KMS-11 (cell line): ENCODE data around the gene SP110.

ENCODE experiments used
- H2AFZ ChIP-seq: fragments of 200-600 bp; sonication (generic); 2 replicates; pipeline ENCODE4 v1.6.1; 2016; ENCODE audit warnings: antibody characterized with exemption, mixed run types, low read depth
- H3K27ac ChIP-seq: fragments of 200-600 bp; sonication (generic); 2 replicates; pipeline ENCODE4 v1.6.1; 2016; ENCODE audit warnings: mild to moderate bottlenecking, mixed run types
- H3K27me3 ChIP-seq: fragments of 200-600 bp; sonication (generic); 2 replicates; pipeline ENCODE4 v1.6.1; 2017; ENCODE audit warnings: mild to moderate bottlenecking, low read depth, mixed run types, moderate library complexity; ENCODE audit not compliant: insufficient read depth
- H3K36me3 ChIP-seq: fragments of 200-600 bp; sonication (generic); 2 replicates; pipeline ENCODE4 v1.6.1; 2017; ENCODE audit warnings: mild to moderate bottlenecking, mixed run types; ENCODE audit not compliant: insufficient read depth
- H3K4me1 ChIP-seq: fragments of 200-600 bp; sonication (generic); 2 replicates; pipeline ENCODE4 v1.6.1; 2016; ENCODE audit warnings: mild to moderate bottlenecking, low read depth, mixed run types; ENCODE audit not compliant: poor library complexity, severe bottlenecking
- H3K4me2 ChIP-seq: fragments of 200-600 bp; sonication (generic); 2 replicates; pipeline ENCODE4 v1.7.0; 2016; ENCODE audit warnings: mild to moderate bottlenecking, mixed run types
- H3K4me3 ChIP-seq: fragments of 200-600 bp; sonication (generic); IDR thresholded peaks from 2 replicates; pipeline ENCODE4 v1.6.1; 2017; ENCODE audit warnings: low read depth, low read length, mixed read lengths; ENCODE audit not compliant: insufficient read depth
- H3K79me2 ChIP-seq: fragments of 200-600 bp; sonication (generic); 2 replicates; pipeline ENCODE4 v1.6.1; 2016; ENCODE audit warnings: low read depth, mixed run types; ENCODE audit not compliant: insufficient read depth
- H3K9ac ChIP-seq: fragments of 200-600 bp; sonication (generic); 2 replicates; pipeline ENCODE4 v1.6.1; 2016; ENCODE audit warnings: mild to moderate bottlenecking, mixed run types
- H4K20me1 ChIP-seq: fragments of 200-600 bp; sonication (generic); 2 replicates; pipeline ENCODE4 v1.6.1; 2016; ENCODE audit warnings: mild to moderate bottlenecking, mixed run types; ENCODE audit not compliant: insufficient read depth
- CTCF ChIP-seq: fragments of 200-600 bp; sonication (generic); conservative IDR thresholded peaks from 2 replicates; pipeline ENCODE4 v1.6.1; 2017; ENCODE audit warnings: low read depth, mild to moderate bottlenecking, antibody characterized with exemption, low read length, moderate library complexity, mixed read lengths

SP110 gene

GRCh38 chr2:230137902-230138539 lies 81.8 kb downstream of the SP110 start:
- H3K27ac ChIP-seq = no peak overlapping the region
- no peak overlapping the region for H3K9ac ChIP-seq
- H3K79me2 ChIP-seq = no peaks in the 10 kb centered on the region
- no peaks in the 10 kb centered on the region for H4K20me1 ChIP-seq
- no peak for TF ChIP-seq CTCF
- H3K27me3 ChIP-seq = no peaks in the 10 kb centered on the region
- no peaks in the 10 kb centered on the region for H3K36me3 ChIP-seq
- H3K4me1 ChIP-seq = peaks cover 30% of the 10 kb centered on the region
- H3K4me3 ChIP-seq = no peak overlapping the region
- H2AFZ ChIP-seq = no peak overlapping the region
- H3K4me2 ChIP-seq = no peak overlapping the region

DNA sequence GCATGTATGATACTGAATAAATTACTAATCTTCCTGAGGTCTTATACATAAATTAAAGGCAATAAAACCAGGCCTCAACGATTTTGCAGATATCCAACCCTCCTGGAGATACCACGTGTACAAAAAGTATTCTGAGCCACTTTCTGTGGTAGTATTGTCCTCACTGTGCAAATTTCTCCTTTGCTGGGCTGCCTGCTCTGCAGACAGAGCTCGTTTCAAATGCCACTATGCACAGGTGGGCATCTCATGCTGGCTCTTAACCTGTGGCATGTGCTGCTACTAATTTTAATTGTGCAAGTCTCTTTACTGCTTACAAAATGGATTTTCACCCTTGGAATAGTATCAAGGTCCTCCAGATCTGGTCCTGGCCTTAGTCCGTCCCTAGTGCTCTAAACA lies 84.7 kb downstream of the SP110 start:
- H3K4me3 ChIP-seq = no peak overlapping the region
- peak overlapping the region; percentile 41 for H3K4me2 ChIP-seq
- H2AFZ ChIP-seq = peak overlapping the region; percentile 46; the same call in 1 of the 2 replicates
- peaks cover 30% of the 10 kb centered on the region for H3K4me1 ChIP-seq
- H3K9ac ChIP-seq = no peak overlapping the region
- H3K27ac ChIP-seq = peak overlapping the region; percentile 50
- no peaks in the 10 kb centered on the region for H3K79me2 ChIP-seq
- no peaks in the 10 kb centered on the region for H3K36me3 ChIP-seq
- H3K27me3 ChIP-seq = no peaks in the 10 kb centered on the region
- no peaks in the 10 kb centered on the region for H4K20me1 ChIP-seq
- no peak for TF ChIP-seq CTCF

GRCh38 chr2:230134496-230135129 lies 85.2 kb downstream of the SP110 start:
- H3K4me3 ChIP-seq = no peak overlapping the region
- H3K27me3 ChIP-seq = no peaks in the 10 kb centered on the region
- peak overlapping the region; percentile 46; the same call in 1 of the 2 replicates for H2AFZ ChIP-seq
- no peaks in the 10 kb centered on the region for H4K20me1 ChIP-seq
- peak overlapping the region; percentile 41 for H3K4me2 ChIP-seq
- peaks cover 30% of the 10 kb centered on the region for H3K4me1 ChIP-seq
- no peak overlapping the region for H3K9ac ChIP-seq
- no peak for TF ChIP-seq CTCF
- H3K36me3 ChIP-seq = no peaks in the 10 kb centered on the region
- H3K79me2 ChIP-seq = no peaks in the 10 kb centered on the region
- H3K27ac ChIP-seq = peak overlapping the region; percentile 50

DNA sequence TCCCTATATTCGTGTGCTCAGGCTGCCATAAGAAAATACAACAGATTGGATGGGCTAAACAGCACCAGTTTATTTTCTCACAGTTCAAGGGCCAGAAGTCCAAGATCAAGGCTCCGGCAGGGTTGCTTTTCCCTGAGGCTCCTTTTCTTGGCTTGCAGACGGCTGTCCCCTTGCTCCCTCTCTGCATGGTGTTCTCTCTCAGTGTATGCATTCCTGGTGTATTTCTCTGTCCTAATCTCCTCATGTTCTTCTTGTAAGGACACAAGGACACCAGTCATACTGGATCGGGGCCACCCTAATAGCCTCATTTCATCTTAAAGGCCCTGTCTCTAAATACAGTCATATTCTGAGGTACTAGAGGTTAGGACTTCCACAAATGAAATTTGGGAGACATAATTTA lies 88.4 kb downstream of the SP110 start:
- Histone ChIP-seq H3K79me2 (no peaks in the 10 kb centered on the region), H3K4me1 (peaks cover 56% of the 10 kb centered on the region), H3K4me2 (no peak overlapping the region), H3K27me3 (no peaks in the 10 kb centered on the region), H3K9ac (no peak overlapping the region), H2AFZ (no peak overlapping the region), H4K20me1 (no peaks in the 10 kb centered on the region), H3K4me3 (no peak overlapping the region), H3K27ac (no peak overlapping the region), H3K36me3 (no peaks in the 10 kb centered on the region)
- TF ChIP-seq CTCF = no peak
